COLO668 (cell line): Measurements from ENCODE around the gene NXPE3.

Source experiments
- DNase-seq: peaks from one replicate; lab custom pipeline; 2025; ENCODE audit not compliant: unreplicated experiment; lab: John Stamatoyannopoulos, UW

NXPE3 gene

GRCh38 chr3:101802179-101802578, 23.2 kb downstream of the NXPE3 start:
- no peak for DNase-seq

- DNase-seq = peak; percentile 25
These were observed 24.3 kb downstream of the NXPE3 start for GRCh38 chr3:101803173-101803782.

- no peak for DNase-seq
These were observed 24.9 kb downstream of the NXPE3 start for GRCh38 chr3:101803939-101804338.

GRCh38 chr3:101806491-101806890, 27.5 kb downstream of the NXPE3 start:
- no peak for DNase-seq

GRCh38 chr3:101807888-101808287, 28.9 kb downstream of the NXPE3 start:
- DNase-seq = no peak

- peak; percentile 0 for DNase-seq
These were observed 30.4 kb downstream of the NXPE3 start for GRCh38 chr3:101809178-101810021.

- no peak for DNase-seq
These were observed 31.0 kb downstream of the NXPE3 start for GRCh38 chr3:101810022-101810418.

GRCh38 chr3:101811875-101812274, 32.9 kb downstream of the NXPE3 start:
- DNase-seq = no peak

- no peak for DNase-seq
These were observed 33.9 kb downstream of the NXPE3 start for GRCh38 chr3:101812895-101813294.

GRCh38 chr3:101813817-101814440, 34.9 kb downstream of the NXPE3 start:
- no peak for DNase-seq

- no peak for DNase-seq
These were observed 35.8 kb downstream of the NXPE3 start for GRCh38 chr3:101814835-101815234.

- DNase-seq = no peak
These were observed 37.5 kb downstream of the NXPE3 start for GRCh38 chr3:101816215-101817149.

GRCh38 chr3:101817992-101818391, 39.0 kb downstream of the NXPE3 start:
- DNase-seq = no peak

- no peak for DNase-seq
These were observed 40.7 kb downstream of the NXPE3 start for GRCh38 chr3:101819649-101820206.

- DNase-seq = no peak
These were observed 42.5 kb downstream of the NXPE3 start for GRCh38 chr3:101821503-101821902.

GRCh38 chr3:101823525-101823924, 44.5 kb downstream of the NXPE3 start:
- no peak for DNase-seq

- no peak for DNase-seq
These were observed 45.7 kb downstream of the NXPE3 start for GRCh38 chr3:101824702-101825101.

GRCh38 chr3:101825904-101826445, 47.0 kb downstream of the NXPE3 start:
- no peak for DNase-seq

GRCh38 chr3:101827211-101828174, 48.5 kb downstream of the NXPE3 start:
- peak; percentile 61 for DNase-seq
